HG03045 (cell line): ENCODE measurements around the gene CHRM2.

Source experiments
- ATAC-seq: cut with Tn5 transposase; IDR thresholded peaks from one replicate; pipeline ENCODE4 v1.9.1; 2021; ENCODE audit warnings: mild to moderate bottlenecking, moderate library complexity; ENCODE audit not compliant: unreplicated experiment

Gene CHRM2

GRCh38 chr7:137018468-137018867 lies 150.0 kb downstream of the CHRM2 start:
- no peak for ATAC-seq

- ATAC-seq, result no peak
Measured at GRCh38 chr7:137020351-137020750, 151.9 kb downstream of the CHRM2 start.

- ATAC-seq, result no peak
Measured at GRCh38 chr7:137025469-137026175, 157.2 kb downstream of the CHRM2 start.

GRCh38 chr7:137026176-137026500 lies 157.7 kb downstream of the CHRM2 start:
- no peak for ATAC-seq

- no peak for ATAC-seq
Measured at GRCh38 chr7:137032436-137032835, 164.0 kb downstream of the CHRM2 start.

- ATAC-seq, result no peak
Measured at GRCh38 chr7:137036768-137037167, 168.3 kb downstream of the CHRM2 start.

- no peak for ATAC-seq
Measured at GRCh38 chr7:137038706-137039105, 170.3 kb downstream of the CHRM2 start.

- ATAC-seq, result no peak
Measured at GRCh38 chr7:137040745-137041144, 172.3 kb downstream of the CHRM2 start.

- ATAC-seq, result no peak
Measured at GRCh38 chr7:137045573-137045972, 177.1 kb downstream of the CHRM2 start.

GRCh38 chr7:137069249-137069963 lies 201.0 kb downstream of the CHRM2 start:
- no peak for ATAC-seq
